ENCODE data around the gene PCDH15.

DNA sequence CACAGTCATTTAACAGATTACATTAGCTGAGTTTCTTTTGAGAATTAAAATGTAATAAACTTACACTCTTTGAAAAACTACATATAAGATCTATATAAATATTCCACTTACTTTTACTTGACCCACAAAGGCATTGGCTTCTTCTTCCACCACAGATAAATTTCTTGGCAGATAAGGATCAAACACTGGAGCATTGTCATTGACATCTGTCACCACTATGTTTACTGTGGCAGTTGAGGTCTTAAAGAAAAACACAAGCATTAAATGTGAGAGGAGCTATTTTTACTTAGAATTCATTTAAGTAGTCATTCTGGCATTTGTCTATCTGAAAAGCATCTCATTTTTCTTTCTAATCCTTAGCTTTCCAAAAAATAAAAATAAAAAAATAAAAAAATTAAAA lies 734.4 kb downstream of the PCDH15 start:
- TF ChIP-seq ETV6 (CRISPR knock-in tag; IDR thresholded peaks at IDR 0.05) (no peak), TEAD4 (CRISPR knock-in tag; IDR thresholded peaks at IDR 0.05) (no peak), CREB1 (CRISPR knock-in tag; IDR thresholded peaks at IDR 0.05) (no peak)
- TF ChIP-seq, protein P1, sequence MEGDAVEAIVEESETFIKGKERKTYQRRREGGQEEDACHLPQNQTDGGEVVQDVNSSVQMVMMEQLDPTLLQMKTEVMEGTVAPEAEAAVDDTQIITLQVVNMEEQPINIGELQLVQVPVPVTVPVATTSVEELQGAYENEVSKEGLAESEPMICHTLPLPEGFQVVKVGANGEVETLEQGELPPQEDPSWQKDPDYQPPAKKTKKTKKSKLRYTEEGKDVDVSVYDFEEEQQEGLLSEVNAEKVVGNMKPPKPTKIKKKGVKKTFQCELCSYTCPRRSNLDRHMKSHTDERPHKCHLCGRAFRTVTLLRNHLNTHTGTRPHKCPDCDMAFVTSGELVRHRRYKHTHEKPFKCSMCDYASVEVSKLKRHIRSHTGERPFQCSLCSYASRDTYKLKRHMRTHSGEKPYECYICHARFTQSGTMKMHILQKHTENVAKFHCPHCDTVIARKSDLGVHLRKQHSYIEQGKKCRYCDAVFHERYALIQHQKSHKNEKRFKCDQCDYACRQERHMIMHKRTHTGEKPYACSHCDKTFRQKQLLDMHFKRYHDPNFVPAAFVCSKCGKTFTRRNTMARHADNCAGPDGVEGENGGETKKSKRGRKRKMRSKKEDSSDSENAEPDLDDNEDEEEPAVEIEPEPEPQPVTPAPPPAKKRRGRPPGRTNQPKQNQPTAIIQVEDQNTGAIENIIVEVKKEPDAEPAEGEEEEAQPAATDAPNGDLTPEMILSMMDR (IDR thresholded peaks at IDR 0.05): no peak

Data from WTC11 (cell line).